ENCODE results near the gene GRAP2.

DNA sequence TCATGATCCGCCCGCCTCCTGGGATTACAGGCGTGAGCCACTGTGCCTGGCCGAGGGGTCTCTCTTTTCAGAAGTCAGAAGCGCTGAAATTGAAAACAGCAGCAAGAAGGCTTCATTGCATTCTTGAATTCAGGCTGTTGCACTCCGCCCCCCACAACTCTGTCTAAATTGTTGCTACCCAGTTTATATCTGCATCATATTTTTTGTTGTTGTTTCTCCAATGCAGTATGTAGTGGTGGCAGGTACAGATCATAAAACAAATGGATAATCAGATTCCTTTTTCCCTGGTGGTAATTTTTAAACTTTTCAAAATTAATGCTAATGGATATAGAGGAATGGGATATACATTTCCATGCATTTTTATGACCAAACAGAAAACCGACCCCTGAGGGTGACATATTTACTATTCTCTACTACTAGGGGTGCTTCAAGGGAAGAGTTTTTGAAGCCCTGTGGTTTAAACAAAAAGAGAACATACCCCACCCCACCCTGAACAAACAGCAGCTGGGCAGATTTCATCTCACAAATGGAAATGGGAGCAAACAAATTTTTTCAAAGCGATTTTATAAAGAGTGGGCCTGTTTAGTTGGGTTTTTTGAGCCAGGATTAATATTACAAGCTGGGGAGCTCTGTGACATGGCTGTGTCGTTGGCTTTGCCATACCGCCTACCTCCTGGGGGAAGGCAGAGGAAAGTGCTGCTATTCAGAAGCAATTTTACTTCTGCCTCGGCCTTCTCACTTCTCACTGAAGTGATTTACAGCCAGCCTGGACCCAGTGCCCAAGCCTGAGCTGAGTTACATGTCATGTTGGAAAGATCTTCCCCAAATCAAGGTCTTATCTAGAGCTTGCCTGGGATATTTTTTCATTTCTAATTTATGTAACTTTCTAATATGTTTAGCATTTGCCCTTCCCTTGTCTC is 43.3 kb downstream of the GRAP2 start:
- TF ChIP-seq, protein P1, sequence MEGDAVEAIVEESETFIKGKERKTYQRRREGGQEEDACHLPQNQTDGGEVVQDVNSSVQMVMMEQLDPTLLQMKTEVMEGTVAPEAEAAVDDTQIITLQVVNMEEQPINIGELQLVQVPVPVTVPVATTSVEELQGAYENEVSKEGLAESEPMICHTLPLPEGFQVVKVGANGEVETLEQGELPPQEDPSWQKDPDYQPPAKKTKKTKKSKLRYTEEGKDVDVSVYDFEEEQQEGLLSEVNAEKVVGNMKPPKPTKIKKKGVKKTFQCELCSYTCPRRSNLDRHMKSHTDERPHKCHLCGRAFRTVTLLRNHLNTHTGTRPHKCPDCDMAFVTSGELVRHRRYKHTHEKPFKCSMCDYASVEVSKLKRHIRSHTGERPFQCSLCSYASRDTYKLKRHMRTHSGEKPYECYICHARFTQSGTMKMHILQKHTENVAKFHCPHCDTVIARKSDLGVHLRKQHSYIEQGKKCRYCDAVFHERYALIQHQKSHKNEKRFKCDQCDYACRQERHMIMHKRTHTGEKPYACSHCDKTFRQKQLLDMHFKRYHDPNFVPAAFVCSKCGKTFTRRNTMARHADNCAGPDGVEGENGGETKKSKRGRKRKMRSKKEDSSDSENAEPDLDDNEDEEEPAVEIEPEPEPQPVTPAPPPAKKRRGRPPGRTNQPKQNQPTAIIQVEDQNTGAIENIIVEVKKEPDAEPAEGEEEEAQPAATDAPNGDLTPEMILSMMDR (IDR thresholded peaks at IDR 0.05; ENCODE audit: low read depth, low read length): no peak
- TF ChIP-seq POLR2A (IDR thresholded peaks at IDR 0.05; ENCODE audit: extremely low read depth, insufficient read length) (no peak), MYC (IDR thresholded peaks at IDR 0.05; ENCODE audit: low read depth, low read length) (no peak)
- TF ChIP-seq, protein P2, sequence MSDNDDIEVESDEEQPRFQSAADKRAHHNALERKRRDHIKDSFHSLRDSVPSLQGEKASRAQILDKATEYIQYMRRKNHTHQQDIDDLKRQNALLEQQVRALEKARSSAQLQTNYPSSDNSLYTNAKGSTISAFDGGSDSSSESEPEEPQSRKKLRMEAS (IDR thresholded peaks at IDR 0.05; ENCODE audit: low read depth, low read length): no peak
